A673 (cell line): Measurements from ENCODE around the gene LY6G5B. TPM values are rescaled to one million over a fixed set of nuclear protein-coding genes. Genes with fewer than 3 reads are reported as not detected.

ENCODE experiments used
- BruUV-seq: library from RNA; stranded (reverse); fragments of 400-500 nt; replicated peaks from 2 replicates; lab custom pipeline; 2021; lab: Mats Ljungman, UMichigan
- CTCF ChIA-PET: fragments of 300-600 bp; sonication (Branson Sonifier 250); formaldehyde crosslinking; loops from one replicate; lab custom pipeline; 2022; ENCODE audit warnings: antibody characterized with exemption; lab: Charles Lee
- POLR2A ChIA-PET: fragments of 300-600 bp; sonication (Branson Sonifier 250); formaldehyde crosslinking; loops from one replicate; lab custom pipeline; 2022; ENCODE audit warnings: antibody characterized with exemption; ENCODE audit not compliant: low non-redundant PET; lab: Charles Lee
- DNase-seq: peaks from one replicate; pipeline ENCODE4 v3.0.0-alpha.2; 2015; ENCODE audit warnings: low spot score
- H3K27ac ChIP-seq: fragments of 200-600 bp; sonication (generic); 2 replicates; pipeline ENCODE4 v1.5.1; 2016; ENCODE audit warnings: mixed run types, low read depth, mild to moderate bottlenecking, mixed read lengths, antibody characterized with exemption, low read length; ENCODE audit not compliant: poor library complexity, severe bottlenecking
- H3K27me3 ChIP-seq: fragments of 200-600 bp; sonication (generic); replicated peaks from 2 replicates; pipeline ENCODE4 v1.6.1; 2017; ENCODE audit warnings: mixed run types, low read depth, mild to moderate bottlenecking, mixed read lengths, antibody characterized with exemption, low read length; ENCODE audit not compliant: insufficient read depth, poor library complexity
- H3K36me3 ChIP-seq: fragments of 200-600 bp; sonication (generic); 2 replicates; pipeline ENCODE4 v1.6.1; 2016; ENCODE audit warnings: mixed run types, mild to moderate bottlenecking, mixed read lengths, antibody characterized with exemption, low read length; ENCODE audit not compliant: insufficient read depth, poor library complexity, severe bottlenecking
- H3K4me1 ChIP-seq: fragments of 200-600 bp; sonication (generic); 2 replicates; pipeline ENCODE4 v1.6.1; 2017; ENCODE audit warnings: mixed run types, mild to moderate bottlenecking, mixed read lengths, antibody characterized with exemption, low read length; ENCODE audit not compliant: insufficient read depth, poor library complexity, severe bottlenecking
- H3K4me3 ChIP-seq: fragments of 200-600 bp; sonication (generic); 2 replicates; pipeline ENCODE4 v1.5.1; 2016; ENCODE audit warnings: low read depth, mixed run types, mild to moderate bottlenecking, mixed read lengths, low read length; ENCODE audit not compliant: poor library complexity, severe bottlenecking
- H3K9me3 ChIP-seq: fragments of 200-600 bp; sonication (generic); 2 replicates; pipeline ENCODE4 v1.6.1; 2016; ENCODE audit warnings: mixed run types, low read depth, mild to moderate bottlenecking, mixed read lengths, antibody characterized with exemption, low read length; ENCODE audit not compliant: poor library complexity, severe bottlenecking
- EZH2 ChIP-seq: fragments of 200-600 bp; sonication (generic); IDR thresholded peaks from 2 replicates; pipeline ENCODE4 v1.6.1; 2017; ENCODE audit warnings: borderline replicate concordance, low read depth, mild to moderate bottlenecking, mixed read lengths, antibody characterized with exemption, low read length; ENCODE audit not compliant: poor library complexity, severe bottlenecking
- intact Hi-C: fragments of 100-400 bp; cut with micrococcal nuclease; formaldehyde crosslinking; loops from one replicate; pipeline ENCODE4 v1.10.0; 2022; ENCODE audit not compliant: unreplicated experiment
- total RNA-seq: library from RNA; stranded (reverse); gene quantifications from 2 replicates; pipeline ENCODE4 v1.2.3, GENCODE V29; 2021
- TF ChIP-seq, protein P1 (sequence below): fragments of 300-800, 200-600 bp; sonication (generic); conservative IDR thresholded peaks from 2 replicates; pipeline ENCODE4 v1.5.1; 2017; ENCODE audit warnings: low read depth, mild to moderate bottlenecking, antibody characterized with exemption, low read length, moderate library complexity, mixed read lengths

The LY6G5B gene
- total RNA-seq, 1 experiment from 2014 or later, result 18.9 TPM

DNA sequence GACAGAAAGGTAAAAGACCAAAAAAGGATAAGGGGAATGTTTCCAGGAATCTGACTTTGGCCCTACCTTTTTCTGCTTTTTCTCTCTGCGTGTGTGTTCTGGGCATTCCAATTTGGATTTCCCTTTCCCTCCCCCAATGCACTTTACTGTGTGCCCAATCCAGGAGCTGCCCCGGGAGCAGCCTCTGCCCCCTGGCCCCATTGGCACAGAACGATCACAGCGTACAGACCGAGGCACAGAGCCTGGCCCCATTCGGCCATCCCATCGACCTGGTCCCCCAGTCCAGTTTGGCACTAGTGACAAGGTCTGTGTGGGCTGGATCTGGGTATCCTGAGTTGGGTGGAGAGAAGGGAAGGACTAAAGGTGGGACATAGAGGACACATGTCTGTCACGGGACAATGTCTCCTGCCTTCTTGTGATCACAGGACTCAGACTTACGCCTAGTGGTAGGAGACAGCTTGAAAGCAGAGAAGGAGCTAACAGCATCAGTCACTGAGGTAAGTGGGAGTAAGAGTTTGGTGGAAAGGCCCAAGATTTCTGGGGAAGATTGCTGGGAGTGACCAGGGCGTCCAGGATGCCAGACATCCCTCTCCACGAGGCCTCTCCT, 34.7 kb upstream of the LY6G5B start:
- no TSS peak for BruUV-seq
- Histone ChIP-seq H3K4me1 (no peaks in the 10 kb centered on the region), H3K9me3 (no peaks in the 10 kb centered on the region), H3K27me3 (no peaks in the 10 kb centered on the region), H3K27ac (no peak overlapping the region), H3K4me3 (no peak overlapping the region), H3K36me3 (peaks cover 99% of the 10 kb centered on the region)
- no peak for DNase-seq
- POLR2A ChIA-PET, result no interaction called here
- intact Hi-C loops, result no loop called here
- no peak for TF ChIP-seq EZH2
- TF ChIP-seq, protein P1, sequence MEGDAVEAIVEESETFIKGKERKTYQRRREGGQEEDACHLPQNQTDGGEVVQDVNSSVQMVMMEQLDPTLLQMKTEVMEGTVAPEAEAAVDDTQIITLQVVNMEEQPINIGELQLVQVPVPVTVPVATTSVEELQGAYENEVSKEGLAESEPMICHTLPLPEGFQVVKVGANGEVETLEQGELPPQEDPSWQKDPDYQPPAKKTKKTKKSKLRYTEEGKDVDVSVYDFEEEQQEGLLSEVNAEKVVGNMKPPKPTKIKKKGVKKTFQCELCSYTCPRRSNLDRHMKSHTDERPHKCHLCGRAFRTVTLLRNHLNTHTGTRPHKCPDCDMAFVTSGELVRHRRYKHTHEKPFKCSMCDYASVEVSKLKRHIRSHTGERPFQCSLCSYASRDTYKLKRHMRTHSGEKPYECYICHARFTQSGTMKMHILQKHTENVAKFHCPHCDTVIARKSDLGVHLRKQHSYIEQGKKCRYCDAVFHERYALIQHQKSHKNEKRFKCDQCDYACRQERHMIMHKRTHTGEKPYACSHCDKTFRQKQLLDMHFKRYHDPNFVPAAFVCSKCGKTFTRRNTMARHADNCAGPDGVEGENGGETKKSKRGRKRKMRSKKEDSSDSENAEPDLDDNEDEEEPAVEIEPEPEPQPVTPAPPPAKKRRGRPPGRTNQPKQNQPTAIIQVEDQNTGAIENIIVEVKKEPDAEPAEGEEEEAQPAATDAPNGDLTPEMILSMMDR, result no peak
- CTCF ChIA-PET, result no interaction called here

DNA sequence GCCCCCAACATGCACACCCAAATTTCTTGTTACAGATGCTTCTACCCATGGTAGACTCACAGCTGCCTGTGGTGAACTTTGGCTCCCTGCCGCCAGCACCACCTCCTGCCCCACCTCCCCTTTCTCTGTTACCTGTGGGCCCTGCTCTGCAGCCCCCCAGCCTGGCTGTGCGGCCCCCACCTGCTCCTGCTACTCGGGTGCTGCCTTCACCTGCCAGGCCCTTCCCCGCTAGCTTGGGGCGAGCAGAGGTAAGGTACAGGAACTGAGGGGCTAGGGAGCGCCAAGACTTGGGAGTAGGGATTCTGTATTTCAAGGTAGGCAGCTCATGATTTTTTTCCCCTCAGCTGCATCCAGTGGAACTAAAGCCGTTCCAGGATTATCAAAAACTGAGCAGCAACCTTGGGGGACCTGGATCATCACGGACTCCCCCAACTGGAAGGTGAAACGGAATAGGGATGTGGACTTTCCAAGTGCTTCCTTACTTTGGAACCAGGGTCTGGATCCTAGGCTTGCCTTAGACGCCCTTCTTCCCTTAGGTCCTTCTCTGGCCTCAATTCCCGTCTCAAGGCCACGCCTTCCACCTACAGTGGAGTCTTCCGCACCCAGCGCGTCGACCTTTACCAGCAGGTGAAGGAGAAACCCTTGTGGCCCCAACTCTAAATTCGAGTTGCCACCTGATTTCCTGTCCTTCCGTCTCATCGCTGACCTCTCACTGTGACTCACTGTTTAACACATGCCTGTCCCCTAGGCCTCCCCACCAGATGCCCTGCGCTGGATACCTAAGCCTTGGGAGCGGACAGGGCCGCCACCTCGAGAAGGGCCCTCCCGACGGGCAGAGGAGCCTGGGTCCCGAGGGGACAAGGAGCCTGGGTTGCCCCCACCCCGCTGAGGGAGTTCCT, 32.8 kb upstream of the LY6G5B start:
- TSS peak; percentile 34 for BruUV-seq
- H3K36me3 ChIP-seq, result peaks cover 99% of the 10 kb centered on the region
- POLR2A ChIA-PET, result interaction anchor here (0.6 kb wide), 1 partner anchor 23 kb away, joined by 4 read pairs; the partner anchor contains the start of gene C6orf47
- H3K9me3 ChIP-seq, result no peaks in the 10 kb centered on the region
- H3K27me3 ChIP-seq, result no peaks in the 10 kb centered on the region
- no peak overlapping the region for H3K27ac ChIP-seq
- CTCF ChIA-PET, result no interaction called here
- TF ChIP-seq, protein P1, result no peak
- no peak for TF ChIP-seq EZH2
- H3K4me1 ChIP-seq, result no peaks in the 10 kb centered on the region
- DNase-seq, result no peak
- no peak overlapping the region for H3K4me3 ChIP-seq
- intact Hi-C loops, result no loop called here

DNA sequence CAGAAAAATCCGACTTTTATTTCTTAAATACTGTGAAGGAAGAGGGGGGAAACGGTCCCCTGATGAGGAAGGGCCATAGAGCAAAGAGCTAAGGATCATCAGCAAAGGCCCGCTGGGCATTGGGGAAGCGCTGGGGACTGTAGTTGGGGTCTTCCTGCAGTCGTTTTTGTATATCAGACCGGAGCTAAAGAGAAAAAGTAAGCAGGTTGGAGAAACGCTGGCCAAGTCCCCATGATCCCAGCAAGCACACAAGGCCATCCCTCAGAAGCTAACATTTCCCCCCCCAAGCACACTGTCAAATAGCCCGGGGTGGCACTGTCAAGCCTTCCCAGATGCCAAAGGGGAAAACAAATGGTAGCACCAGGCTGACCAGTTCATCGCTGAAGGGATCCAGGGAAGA, 30.7 kb upstream of the LY6G5B start:
- intact Hi-C loops, result no loop called here
- TF ChIP-seq, protein P1, result no peak
- TF ChIP-seq EZH2, result no peak
- no peak for DNase-seq
- Histone ChIP-seq H3K27ac (no peak overlapping the region), H3K36me3 (peaks cover 95% of the 10 kb centered on the region), H3K4me1 (no peaks in the 10 kb centered on the region), H3K9me3 (no peaks in the 10 kb centered on the region), H3K4me3 (no peak overlapping the region), H3K27me3 (no peaks in the 10 kb centered on the region)
- BruUV-seq, result no TSS peak
- CTCF ChIA-PET, result no interaction called here
- POLR2A ChIA-PET, result no interaction called here
